ENCODE results near the gene MMP14.
"Not testable (repeated sequence)": the region's sequence is repeated elsewhere in the genome, so short reads cannot be mapped to it uniquely, and the experiment has no call there.

Gene MMP14

GRCh38 chr14:22842211-22843122, 6.1 kb downstream of the MMP14 start:
- no peak for DNase-seq

GRCh38 chr14:22843123-22843925, 6.9 kb downstream of the MMP14 start:
- DNase-seq: no peak

- no peak for DNase-seq
These were observed 8.1 kb downstream of the MMP14 start for GRCh38 chr14:22844221-22845102.

- no peak for DNase-seq
These were observed 8.7 kb downstream of the MMP14 start for GRCh38 chr14:22845103-22845394.

- no peak for DNase-seq
These were observed 9.6 kb downstream of the MMP14 start for GRCh38 chr14:22845821-22846625.

- no peak for DNase-seq
These were observed 10.5 kb downstream of the MMP14 start for GRCh38 chr14:22846811-22847307.

GRCh38 chr14:22847661-22848341, 11.4 kb downstream of the MMP14 start:
- no peak for DNase-seq

GRCh38 chr14:22848351-22849164, 12.2 kb downstream of the MMP14 start:
- no peak for DNase-seq

GRCh38 chr14:22849212-22849819, 12.9 kb downstream of the MMP14 start:
- DNase-seq: no peak

- peak; percentile 81 for DNase-seq
These were observed 14.8 kb downstream of the MMP14 start for GRCh38 chr14:22850944-22851764.

GRCh38 chr14:22852178-22852577, 15.8 kb downstream of the MMP14 start:
- DNase-seq: not testable (repeated sequence)

GRCh38 chr14:22852599-22852939, 16.2 kb downstream of the MMP14 start:
- no peak for DNase-seq

- peak; percentile 72 for DNase-seq
These were observed 16.8 kb downstream of the MMP14 start for GRCh38 chr14:22852940-22853767.

GRCh38 chr14:22854296-22854695, 17.9 kb downstream of the MMP14 start:
- DNase-seq: not testable (repeated sequence)

- DNase-seq: no peak
These were observed 18.8 kb downstream of the MMP14 start for GRCh38 chr14:22854963-22855724.

GRCh38 chr14:22856428-22856827, 20.0 kb downstream of the MMP14 start:
- DNase-seq: no peak

GRCh38 chr14:22860377-22860776, 24.0 kb downstream of the MMP14 start:
- not testable (repeated sequence) for DNase-seq
